H1 (cell line): ENCODE results near the gene VPS35.

ENCODE experiments used
- EP300 ChIP-seq, 2 experiments: IDR thresholded peaks; 1 replicate in 1 of 2; 2 replicates in 1 of 2; pipeline ENCODE4 v1.6.1; 2011 to 2012; ENCODE audit warnings: low read depth in 2 of 2, low read length in 2 of 2, mild to moderate bottlenecking in 2 of 2, borderline replicate concordance in 1 of 2, inconsistent platforms in 1 of 2, moderate library complexity in 1 of 2
- NANOG ChIP-seq: IDR thresholded peaks from 2 replicates; pipeline ENCODE4 v1.6.1; 2011; ENCODE audit warnings: low read length, low read depth, mild to moderate bottlenecking, inconsistent platforms; ENCODE audit not compliant: insufficient read depth, poor library complexity, severe bottlenecking
- POLR2A ChIP-seq, 2 experiments: IDR thresholded peaks; 1 replicate in 1 of 2; 2 replicates in 1 of 2; pipeline ENCODE4 v1.6.1; 2011; ENCODE audit warnings: low read depth in 2 of 2, low read length in 2 of 2, mild to moderate bottlenecking in 2 of 2; ENCODE audit errors: control extremely low read depth in 1 of 2
- RXRA ChIP-seq: IDR thresholded peaks from 2 replicates; pipeline ENCODE4 v1.6.1; 2011; ENCODE audit warnings: low read depth, mild to moderate bottlenecking, low read length, moderate library complexity; ENCODE audit not compliant: insufficient read depth
- YY1 ChIP-seq: IDR thresholded peaks from 2 replicates; pipeline ENCODE4 v1.6.1; 2011; ENCODE audit warnings: low read depth, mild to moderate bottlenecking, low read length
- ZNF274 ChIP-seq: IDR thresholded peaks from 2 replicates; pipeline ENCODE4 v1.7.0; 2012; ENCODE audit warnings: low read length, borderline replicate concordance; ENCODE audit errors: extremely low read depth
- TF ChIP-seq, protein P1 (sequence below), 3 experiments: IDR thresholded peaks; 1 replicate in 2 of 3; 2 replicates in 1 of 3; pipeline versions ENCODE4 v1.5.1 to v1.6.1; 2011; ENCODE audit warnings: low read length in 3 of 3, mild to moderate bottlenecking in 3 of 3, inconsistent platforms in 2 of 3, low read depth in 1 of 3, moderate library complexity in 1 of 3; ENCODE audit not compliant: insufficient read depth in 1 of 3; ENCODE audit errors: control extremely low read depth in 1 of 3

DNA sequence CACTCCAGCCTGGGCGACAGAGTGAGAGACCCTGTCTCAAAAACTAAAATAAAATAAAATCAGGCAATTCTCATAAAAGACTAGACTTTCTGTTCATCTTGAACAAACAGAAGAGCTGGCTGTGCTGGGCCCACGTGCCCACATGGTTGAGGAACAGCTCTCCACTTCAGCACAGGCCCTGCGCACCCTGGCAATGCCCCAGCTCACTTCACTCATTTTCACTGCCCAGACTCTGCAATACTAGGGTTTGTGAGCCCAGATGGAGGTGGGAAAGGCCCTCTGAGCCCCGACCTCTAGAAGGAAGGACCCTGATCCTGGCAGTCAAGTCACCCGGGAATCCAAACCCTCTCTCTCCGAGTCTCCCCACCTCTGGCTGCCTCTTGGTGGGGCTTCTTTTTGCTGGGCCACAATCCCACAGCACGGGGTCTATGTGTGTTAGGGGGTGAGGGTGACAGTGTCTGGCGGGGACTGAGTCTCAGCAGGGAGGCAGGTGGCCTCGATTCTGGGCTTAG lies 44.4 kb upstream of the VPS35 start:
- TF ChIP-seq EP300 (IDR thresholded peaks at IDR 0.05; ENCODE audit: borderline replicate concordance in 1 of 2, low read depth in 2 of 2, low read length in 2 of 2) = no peak
- no peak for TF ChIP-seq ZNF274
- TF ChIP-seq NANOG = no peak
- TF ChIP-seq, protein P1, sequence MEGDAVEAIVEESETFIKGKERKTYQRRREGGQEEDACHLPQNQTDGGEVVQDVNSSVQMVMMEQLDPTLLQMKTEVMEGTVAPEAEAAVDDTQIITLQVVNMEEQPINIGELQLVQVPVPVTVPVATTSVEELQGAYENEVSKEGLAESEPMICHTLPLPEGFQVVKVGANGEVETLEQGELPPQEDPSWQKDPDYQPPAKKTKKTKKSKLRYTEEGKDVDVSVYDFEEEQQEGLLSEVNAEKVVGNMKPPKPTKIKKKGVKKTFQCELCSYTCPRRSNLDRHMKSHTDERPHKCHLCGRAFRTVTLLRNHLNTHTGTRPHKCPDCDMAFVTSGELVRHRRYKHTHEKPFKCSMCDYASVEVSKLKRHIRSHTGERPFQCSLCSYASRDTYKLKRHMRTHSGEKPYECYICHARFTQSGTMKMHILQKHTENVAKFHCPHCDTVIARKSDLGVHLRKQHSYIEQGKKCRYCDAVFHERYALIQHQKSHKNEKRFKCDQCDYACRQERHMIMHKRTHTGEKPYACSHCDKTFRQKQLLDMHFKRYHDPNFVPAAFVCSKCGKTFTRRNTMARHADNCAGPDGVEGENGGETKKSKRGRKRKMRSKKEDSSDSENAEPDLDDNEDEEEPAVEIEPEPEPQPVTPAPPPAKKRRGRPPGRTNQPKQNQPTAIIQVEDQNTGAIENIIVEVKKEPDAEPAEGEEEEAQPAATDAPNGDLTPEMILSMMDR (IDR thresholded peaks at IDR 0.05; ENCODE audit: control extremely low read depth in 1 of 3, insufficient read depth in 1 of 3, low read depth in 1 of 3, low read length in 3 of 3) = no peak
- no peak for TF ChIP-seq POLR2A (IDR thresholded peaks at IDR 0.05; ENCODE audit: control extremely low read depth in 1 of 2, low read depth in 2 of 2, low read length in 2 of 2)
- TF ChIP-seq RXRA = no peak
- TF ChIP-seq YY1 = no peak
